ENCODE results near the gene TMED9. TPM values are rescaled to one million over a fixed set of nuclear protein-coding genes. Genes with fewer than 3 reads are reported as not detected.

Gene TMED9
- total RNA-seq, 4 donors from 2014 or later = 50.9 to 86.4 (median 72.9) TPM

DNA sequence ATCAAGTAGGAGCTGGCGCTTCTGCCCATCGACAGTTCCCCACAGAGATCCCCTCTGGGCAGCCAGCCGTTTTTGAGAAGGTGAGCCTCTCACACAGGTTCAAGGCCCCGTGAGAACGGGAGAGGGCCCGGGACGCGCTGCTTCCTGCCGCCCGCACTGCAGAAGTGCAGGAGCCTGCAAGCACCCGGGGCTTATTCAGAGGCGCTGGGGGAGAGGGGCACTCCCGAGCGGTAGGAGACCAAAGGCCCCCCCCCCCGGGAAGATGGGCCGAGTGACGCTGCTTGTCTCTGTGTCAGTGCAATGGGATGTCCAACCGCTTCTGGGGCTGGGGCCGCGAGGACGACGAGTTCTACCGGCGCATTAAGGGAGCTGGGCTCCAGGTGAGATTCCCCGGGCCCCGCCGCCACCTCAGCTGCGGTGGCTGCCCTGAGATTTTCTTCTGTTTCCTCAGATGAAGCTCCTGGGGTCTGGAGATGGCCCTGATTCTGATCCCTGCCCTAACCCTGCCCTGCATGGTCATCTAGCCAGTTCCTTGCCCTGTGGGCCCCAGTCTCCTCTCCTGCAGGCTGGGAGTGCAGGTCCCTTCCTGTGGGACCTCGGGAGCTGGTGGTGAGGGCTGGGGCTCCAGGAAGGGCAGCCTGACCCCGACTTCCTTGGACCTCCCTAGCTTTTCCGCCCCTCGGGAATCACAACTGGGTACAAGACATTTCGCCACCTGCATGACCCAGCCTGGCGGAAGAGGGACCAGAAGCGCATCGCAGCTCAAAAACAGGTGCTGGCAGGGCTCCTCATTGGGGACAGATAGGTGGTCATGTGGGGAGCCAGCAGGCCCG is 16.5 kb downstream of the TMED9 start:
- Histone ChIP-seq H3K4me1 (peaks cover 0 to 27% (median 8%) of the 10 kb centered on the region in 3 donors), H3K36me3 (peaks cover 0 to 28% of the 10 kb centered on the region in 2 donors), H3K27me3 (no peaks in the 10 kb centered on the region), H3K9me3 (no peaks in the 10 kb centered on the region), H3K27ac (no peak overlapping the region), H3K4me3 (no peak overlapping the region)
- no peak for ATAC-seq
- 100% methylated on average over 1 of the region's 37 CpGs; no CpG with 5 or more reads in 1 of the 2 donors for WGBS, 2 donors (ENCODE audit: low coverage in 1 of 2)
- TF ChIP-seq, protein P1, sequence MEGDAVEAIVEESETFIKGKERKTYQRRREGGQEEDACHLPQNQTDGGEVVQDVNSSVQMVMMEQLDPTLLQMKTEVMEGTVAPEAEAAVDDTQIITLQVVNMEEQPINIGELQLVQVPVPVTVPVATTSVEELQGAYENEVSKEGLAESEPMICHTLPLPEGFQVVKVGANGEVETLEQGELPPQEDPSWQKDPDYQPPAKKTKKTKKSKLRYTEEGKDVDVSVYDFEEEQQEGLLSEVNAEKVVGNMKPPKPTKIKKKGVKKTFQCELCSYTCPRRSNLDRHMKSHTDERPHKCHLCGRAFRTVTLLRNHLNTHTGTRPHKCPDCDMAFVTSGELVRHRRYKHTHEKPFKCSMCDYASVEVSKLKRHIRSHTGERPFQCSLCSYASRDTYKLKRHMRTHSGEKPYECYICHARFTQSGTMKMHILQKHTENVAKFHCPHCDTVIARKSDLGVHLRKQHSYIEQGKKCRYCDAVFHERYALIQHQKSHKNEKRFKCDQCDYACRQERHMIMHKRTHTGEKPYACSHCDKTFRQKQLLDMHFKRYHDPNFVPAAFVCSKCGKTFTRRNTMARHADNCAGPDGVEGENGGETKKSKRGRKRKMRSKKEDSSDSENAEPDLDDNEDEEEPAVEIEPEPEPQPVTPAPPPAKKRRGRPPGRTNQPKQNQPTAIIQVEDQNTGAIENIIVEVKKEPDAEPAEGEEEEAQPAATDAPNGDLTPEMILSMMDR (IDR thresholded peaks at IDR 0.05) = no peak
- no peak for TF ChIP-seq POLR2AphosphoS5 (IDR thresholded peaks at IDR 0.05)
- TF ChIP-seq EP300 (IDR thresholded peaks at IDR 0.05) = no peak
- no peak for TF ChIP-seq POLR2A (IDR thresholded peaks at IDR 0.05)

DNA sequence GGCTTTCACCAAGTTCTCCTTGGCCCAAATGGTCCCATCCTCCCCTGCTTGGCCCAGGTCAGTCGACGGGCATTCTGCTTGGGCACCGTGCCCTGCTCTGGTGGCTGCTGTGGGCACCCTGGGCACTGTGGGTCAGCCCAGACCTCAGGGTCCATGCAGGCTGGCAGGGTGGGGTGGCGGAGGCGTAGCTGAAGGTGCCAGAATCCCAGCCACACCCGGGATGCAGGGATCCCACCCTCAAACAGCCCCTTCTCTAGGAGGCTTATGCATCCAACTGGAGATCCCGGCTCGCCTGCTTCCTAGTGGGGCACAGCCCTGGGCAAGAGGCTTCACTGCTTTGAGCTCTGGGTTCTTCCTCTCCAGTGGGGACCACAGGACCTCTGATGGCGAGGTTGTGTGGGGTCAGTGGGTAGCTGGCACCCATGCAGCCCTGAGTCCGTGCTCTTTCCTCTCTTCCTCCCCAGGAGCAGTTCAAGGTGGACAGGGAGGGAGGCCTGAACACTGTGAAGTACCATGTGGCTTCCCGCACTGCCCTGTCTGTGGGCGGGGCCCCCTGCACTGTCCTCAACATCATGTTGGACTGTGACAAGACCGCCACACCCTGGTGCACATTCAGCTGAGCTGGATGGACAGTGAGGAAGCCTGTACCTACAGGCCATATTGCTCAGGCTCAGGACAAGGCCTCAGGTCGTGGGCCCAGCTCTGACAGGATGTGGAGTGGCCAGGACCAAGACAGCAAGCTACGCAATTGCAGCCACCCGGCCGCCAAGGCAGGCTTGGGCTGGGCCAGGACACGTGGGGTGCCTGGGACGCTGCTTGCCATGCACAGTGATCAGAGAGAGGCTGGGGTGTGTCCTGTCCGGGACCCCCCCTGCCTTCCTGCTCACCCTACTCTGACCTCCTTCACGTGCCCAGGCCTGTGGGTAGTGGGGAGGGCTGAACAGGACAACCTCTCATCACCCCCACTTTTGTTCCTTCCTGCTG is 17.4 kb downstream of the TMED9 start:
- 67% methylated on average over 2 of the region's 21 CpGs; no CpG with 5 or more reads in 1 of the 2 donors for WGBS, 2 donors (ENCODE audit: low coverage in 1 of 2)
- TF ChIP-seq, protein P1 (IDR thresholded peaks at IDR 0.05) = no peak
- TF ChIP-seq POLR2A (IDR thresholded peaks at IDR 0.05) = no peak
- no peak for TF ChIP-seq POLR2AphosphoS5 (IDR thresholded peaks at IDR 0.05)
- no peak for TF ChIP-seq EP300 (IDR thresholded peaks at IDR 0.05)
- H3K36me3 ChIP-seq = peaks cover 0 to 33% of the 10 kb centered on the region in 2 donors
- H3K27ac ChIP-seq = peak overlapping the region in 1 of 4 donors; percentile 24
- ATAC-seq = no peak
- H3K4me3 ChIP-seq = no peak overlapping the region
- peaks cover 0 to 27% (median 8%) of the 10 kb centered on the region in 3 donors for H3K4me1 ChIP-seq
- H3K27me3 ChIP-seq = no peaks in the 10 kb centered on the region
- no peaks in the 10 kb centered on the region for H3K9me3 ChIP-seq

GRCh38 chr5:177610131-177610769 is 18.2 kb downstream of the TMED9 start:
- H3K27ac ChIP-seq = peak overlapping the region in 1 of 4 donors; percentile 11
- H3K4me3 ChIP-seq = no peak overlapping the region
- no peak for ATAC-seq
- H3K9me3 ChIP-seq = no peaks in the 10 kb centered on the region
- H3K36me3 ChIP-seq = peaks cover 0 to 29% of the 10 kb centered on the region in 2 donors
- peaks cover 0 to 27% (median 8%) of the 10 kb centered on the region in 3 donors for H3K4me1 ChIP-seq
- 70 to 77% methylated on average over 4 to 10 of the region's 13 CpGs for WGBS, 2 donors (ENCODE audit: low coverage in 1 of 2)
- no peaks in the 10 kb centered on the region for H3K27me3 ChIP-seq
- TF ChIP-seq POLR2A (IDR thresholded peaks at IDR 0.05) (no peak), EP300 (IDR thresholded peaks at IDR 0.05) (no peak), POLR2AphosphoS5 (IDR thresholded peaks at IDR 0.05) (no peak)
- TF ChIP-seq, protein P1 (IDR thresholded peaks at IDR 0.05) = no peak

DNA sequence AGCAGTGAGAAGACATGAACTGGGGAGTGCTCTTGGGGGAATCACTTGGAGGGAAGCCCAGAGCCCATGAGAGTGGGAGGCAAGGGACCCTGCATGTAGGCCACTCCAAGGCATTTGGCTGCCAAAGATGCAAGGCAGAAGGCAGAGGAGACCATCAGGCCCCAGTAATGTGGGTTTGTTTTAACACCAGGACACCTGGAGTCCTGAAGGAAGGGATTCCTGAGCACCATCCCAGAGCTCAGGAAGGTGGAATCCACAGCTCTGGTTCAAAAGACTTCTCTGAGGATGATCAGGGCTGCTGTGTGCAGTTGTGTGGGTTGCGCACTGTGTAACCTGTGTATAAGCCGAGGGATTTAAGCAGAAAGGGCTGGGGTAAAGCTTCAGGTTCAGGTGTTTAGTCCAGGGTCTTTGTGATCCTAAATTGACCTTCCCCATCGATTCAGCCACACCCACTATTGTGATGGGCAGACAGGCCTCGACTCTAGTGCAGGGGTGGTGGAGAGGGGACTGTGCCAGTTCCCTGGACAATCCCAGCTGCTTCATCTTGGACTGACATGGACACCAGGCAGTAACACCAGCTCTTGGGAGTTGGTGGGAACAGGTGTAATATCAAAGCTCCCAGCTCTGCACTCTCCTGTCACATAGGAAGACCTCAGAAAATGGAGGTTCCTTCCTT is 18.9 kb downstream of the TMED9 start:
- WGBS, 2 donors (ENCODE audit: low coverage in 1 of 2) = 40 to 100% methylated on average over 1 of the region's 4 CpGs

More for the DNA sequence above, 18.9 kb downstream of the TMED9 start:
- H3K9me3 ChIP-seq = no peaks in the 10 kb centered on the region
- no peaks in the 10 kb centered on the region for H3K27me3 ChIP-seq
- peaks cover 0 to 24% of the 10 kb centered on the region in 2 donors for H3K36me3 ChIP-seq
- no peak overlapping the region for H3K4me3 ChIP-seq
- H3K27ac ChIP-seq = peak overlapping the region in 1 of 4 donors; percentile 11
- no peak for ATAC-seq
- TF ChIP-seq, protein P1 (IDR thresholded peaks at IDR 0.05) = no peak
- H3K4me1 ChIP-seq = peaks cover 0 to 27% (median 8%) of the 10 kb centered on the region in 3 donors
